Muscle layer of duodenum (tissue), 2 donors: ENCODE results near the gene BAIAP2L2.
"Not testable (repeated sequence)": the region's sequence is repeated elsewhere in the genome, so short reads cannot be mapped to it uniquely, and the experiment has no call there.

Source experiments
- H3K27ac ChIP-seq: one replicate; pipeline ENCODE4 v1.7.0; 2013; ENCODE audit warnings: mild to moderate bottlenecking, low read length
- H3K27me3 ChIP-seq: one replicate; pipeline ENCODE4 v1.7.0; 2013; ENCODE audit warnings: low read depth, mild to moderate bottlenecking, control low read depth, low read length
- H3K36me3 ChIP-seq, 2 donors: one replicate each; pipeline ENCODE4 v1.7.0; 2013; ENCODE audit warnings: low read length in 2 of 2, control low read depth in 1 of 2, mild to moderate bottlenecking in 1 of 2; ENCODE audit not compliant: insufficient read depth in 2 of 2, control insufficient read depth in 1 of 2
- H3K4me1 ChIP-seq, 2 donors: one replicate each; pipeline ENCODE4 v1.7.0; 2013; ENCODE audit warnings: low read length in 2 of 2, mild to moderate bottlenecking in 2 of 2, control low read depth in 1 of 2, moderate library complexity in 1 of 2; ENCODE audit not compliant: insufficient read depth in 2 of 2, control insufficient read depth in 1 of 2
- H3K4me3 ChIP-seq, 2 donors: one replicate each; pipeline ENCODE4 v1.7.0; 2013; ENCODE audit warnings: low read length in 2 of 2, low read depth in 1 of 2, mild to moderate bottlenecking in 1 of 2
- H3K9me3 ChIP-seq, 2 donors: one replicate each; pipeline ENCODE4 v1.7.0; 2013; ENCODE audit warnings: low read length in 2 of 2, control low read depth in 1 of 2, mild to moderate bottlenecking in 1 of 2; ENCODE audit not compliant: control insufficient read depth in 1 of 2
- donor health status: healthy.

BAIAP2L2 gene

DNA sequence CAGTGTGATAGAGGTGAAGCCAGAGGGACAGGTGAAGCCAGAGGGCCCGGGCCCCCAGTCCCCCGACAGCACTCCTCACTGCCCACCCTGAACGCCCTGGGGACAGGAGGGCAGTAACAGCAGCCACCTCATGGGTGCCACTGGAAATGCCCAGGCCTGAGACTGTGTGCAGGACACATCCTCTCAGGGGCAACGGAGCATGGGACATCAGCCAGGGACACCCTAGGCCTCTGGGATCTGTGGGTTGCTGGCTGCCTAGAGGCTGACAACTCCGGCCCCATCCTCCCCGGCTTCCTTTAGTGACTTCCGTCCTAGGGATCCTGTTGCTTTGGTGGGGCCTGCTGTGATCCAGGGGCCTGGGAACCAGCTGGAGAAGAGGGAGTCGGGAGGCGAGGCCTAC lies 17.4 kb upstream of the BAIAP2L2 start:
- peaks cover 0 to 45% of the 10 kb centered on the region in 2 donors for H3K36me3 ChIP-seq
- H3K27me3 ChIP-seq, result no peaks in the 10 kb centered on the region

DNA sequence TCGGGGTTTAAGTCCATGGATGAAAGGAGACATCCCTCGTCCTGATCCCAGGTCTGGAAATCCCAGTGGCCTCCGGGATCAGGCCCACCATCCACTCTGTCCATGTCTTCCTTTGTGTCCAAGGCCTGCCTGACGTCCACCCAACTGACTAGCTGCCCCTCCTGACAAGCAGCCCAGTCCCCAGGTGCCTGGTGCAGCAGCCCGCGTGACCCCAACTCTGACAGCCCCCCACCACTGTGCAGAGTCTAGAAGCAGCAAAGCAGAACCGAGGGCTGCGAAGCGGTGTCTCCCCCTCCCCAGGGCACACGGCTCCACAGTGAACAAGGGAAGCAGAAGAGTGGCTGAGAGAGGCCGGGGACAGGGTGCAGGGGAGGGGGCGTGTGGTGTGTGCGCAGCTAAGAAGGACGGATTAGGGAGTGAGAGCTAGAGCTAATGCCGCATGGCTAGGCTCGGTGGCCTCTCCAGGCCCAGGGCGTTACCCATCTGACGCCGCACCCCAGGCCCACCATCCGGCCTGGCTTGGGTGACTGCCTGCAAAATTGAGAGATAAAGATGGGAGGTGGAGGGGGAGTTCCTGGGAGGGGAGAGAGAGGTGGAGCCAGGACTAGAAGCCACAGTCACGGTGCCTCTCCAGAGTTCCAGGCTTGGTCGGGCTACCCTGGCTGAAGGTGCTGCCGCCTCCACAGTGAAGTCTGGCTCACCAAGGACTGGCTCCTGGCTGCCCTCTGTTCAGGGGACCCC lies 16.6 kb upstream of the BAIAP2L2 start:
- peaks cover 0 to 37% of the 10 kb centered on the region in 2 donors for H3K36me3 ChIP-seq
- no peaks in the 10 kb centered on the region for H3K4me1 ChIP-seq
- no peak overlapping the region for H3K27ac ChIP-seq
- H3K27me3 ChIP-seq, result no peaks in the 10 kb centered on the region
- H3K4me3 ChIP-seq, result no peak overlapping the region
- no peaks in the 10 kb centered on the region for H3K9me3 ChIP-seq

More for the DNA sequence above, 17.4 kb upstream of the BAIAP2L2 start:
- Histone ChIP-seq H3K4me3 (no peak overlapping the region), H3K9me3 (no peaks in the 10 kb centered on the region), H3K27ac (no peak overlapping the region), H3K4me1 (no peaks in the 10 kb centered on the region)

DNA sequence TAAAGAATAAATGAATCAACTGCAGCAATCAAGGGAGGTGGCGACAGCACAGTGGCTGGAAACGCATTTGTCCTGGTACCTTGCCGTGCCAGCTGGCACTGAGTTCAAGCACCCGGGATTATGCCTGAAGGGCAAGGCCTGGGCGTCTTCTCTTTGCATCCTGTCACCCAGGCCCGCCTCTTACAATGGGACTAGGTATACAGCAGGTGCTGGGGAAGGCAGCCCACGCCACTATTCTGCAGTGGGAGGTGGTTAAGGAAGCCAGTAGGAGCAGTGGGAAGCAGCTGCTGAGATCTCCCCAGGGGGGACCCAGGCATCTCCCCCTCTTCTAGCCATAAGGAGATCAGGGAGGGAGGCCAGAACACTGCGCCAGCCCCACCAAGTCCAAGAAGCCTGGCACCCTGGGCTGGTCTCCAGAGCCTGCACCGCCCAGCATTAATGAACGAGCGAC lies 15.3 kb upstream of the BAIAP2L2 start:
- H3K4me3 ChIP-seq, result no peak overlapping the region
- H3K36me3 ChIP-seq, result peaks cover 0 to 37% of the 10 kb centered on the region in 2 donors
- no peak overlapping the region for H3K27ac ChIP-seq
- H3K9me3 ChIP-seq, result no peaks in the 10 kb centered on the region
- H3K27me3 ChIP-seq, result no peaks in the 10 kb centered on the region
- no peaks in the 10 kb centered on the region for H3K4me1 ChIP-seq

DNA sequence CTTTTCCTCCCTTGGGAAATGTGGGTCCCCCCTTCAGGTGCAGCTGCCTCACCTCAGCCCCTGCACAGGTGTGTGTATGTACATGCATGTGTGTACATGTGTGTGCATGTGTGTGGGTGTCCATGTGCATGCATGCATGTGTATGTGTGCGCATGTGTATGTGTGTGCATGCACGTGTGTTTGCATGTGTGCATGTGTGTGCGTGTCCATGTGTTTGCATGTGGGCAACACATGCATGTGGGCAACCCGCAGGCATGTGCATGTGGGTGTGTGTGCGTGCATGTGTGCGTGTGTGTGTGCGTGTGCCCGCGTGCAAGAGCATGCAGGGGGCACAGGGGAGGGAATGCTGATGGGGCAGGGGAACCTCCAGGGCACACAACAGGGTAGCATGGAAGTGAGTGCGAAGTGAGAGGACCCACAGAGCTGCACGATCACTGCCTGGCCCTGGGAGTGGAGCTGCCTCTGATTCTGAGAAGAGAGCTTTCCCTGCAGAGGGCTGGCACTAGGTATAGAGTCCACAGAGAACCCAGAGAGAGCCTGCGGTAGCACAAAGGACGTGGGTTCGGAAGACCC lies 14.6 kb upstream of the BAIAP2L2 start:
- H3K27ac ChIP-seq, result no peak overlapping the region
- peaks cover 0 to 37% of the 10 kb centered on the region in 2 donors for H3K36me3 ChIP-seq
- no peak overlapping the region for H3K4me3 ChIP-seq
- no peaks in the 10 kb centered on the region for H3K9me3 ChIP-seq
- H3K4me1 ChIP-seq, result no peaks in the 10 kb centered on the region
- H3K27me3 ChIP-seq, result no peaks in the 10 kb centered on the region

DNA sequence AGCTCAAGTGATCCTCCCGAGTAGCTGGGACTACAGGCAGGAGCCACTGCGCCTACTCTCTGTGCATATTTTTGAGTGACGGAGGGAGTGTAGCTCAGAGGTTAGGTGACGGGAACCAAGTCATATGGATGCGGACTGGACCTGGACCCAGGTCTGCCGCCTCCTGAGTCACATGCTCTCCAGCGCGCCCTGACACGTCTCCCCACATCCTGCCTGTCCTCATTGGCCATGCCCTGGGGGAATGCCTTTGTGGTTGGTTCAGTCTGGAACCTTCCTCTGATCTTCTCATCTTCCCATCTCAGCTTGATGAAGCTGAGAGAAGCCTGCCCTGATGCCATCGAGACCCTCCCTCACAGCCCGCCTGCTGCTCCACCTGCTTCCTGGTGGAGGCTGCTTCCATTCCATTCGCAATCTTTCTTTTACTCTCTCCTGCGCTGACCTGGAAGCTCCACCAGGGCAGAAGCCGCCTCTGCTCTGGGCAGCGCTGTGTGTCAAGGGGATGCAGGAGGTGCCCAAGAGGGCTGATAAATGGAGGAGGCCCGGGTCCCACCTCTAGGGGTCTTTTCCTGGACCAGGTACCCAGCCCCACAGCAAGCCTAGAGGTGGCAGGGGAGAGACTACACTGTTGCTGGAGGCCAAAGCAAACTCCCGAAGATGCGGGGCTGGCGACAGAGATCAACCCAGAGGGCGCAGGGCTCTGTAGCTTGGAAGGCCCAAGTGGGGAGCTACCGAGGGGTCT lies 13.9 kb upstream of the BAIAP2L2 start:
- H3K27me3 ChIP-seq, result no peaks in the 10 kb centered on the region
- H3K36me3 ChIP-seq, result peaks cover 0 to 31% of the 10 kb centered on the region in 2 donors
- no peaks in the 10 kb centered on the region for H3K9me3 ChIP-seq
- H3K4me1 ChIP-seq, result no peaks in the 10 kb centered on the region
- no peak overlapping the region for H3K27ac ChIP-seq
- no peak overlapping the region for H3K4me3 ChIP-seq

DNA sequence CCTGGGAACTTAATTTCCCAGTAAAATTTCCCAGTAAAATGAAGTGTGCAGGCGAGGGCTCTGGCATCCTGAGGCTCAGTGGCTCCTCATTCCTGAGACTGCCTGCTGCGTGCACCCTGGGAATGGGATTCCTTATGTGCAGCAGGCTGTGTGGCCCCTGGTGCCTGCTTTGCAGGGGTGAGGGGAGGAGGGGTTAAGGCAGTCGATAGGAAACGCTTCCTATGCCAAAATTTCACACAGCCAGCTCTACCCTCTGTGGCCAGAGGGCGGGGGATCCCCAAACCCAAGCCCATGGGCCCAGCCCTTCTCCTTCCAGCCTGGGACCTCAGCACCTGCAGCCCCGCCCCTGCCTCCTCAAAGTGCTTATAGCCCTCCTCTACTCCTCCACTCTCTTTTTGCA lies 12.1 kb upstream of the BAIAP2L2 start:
- Histone ChIP-seq H3K4me1 (no peaks in the 10 kb centered on the region), H3K27me3 (no peaks in the 10 kb centered on the region), H3K27ac (no peak overlapping the region), H3K9me3 (no peaks in the 10 kb centered on the region), H3K36me3 (peaks cover 0 to 17% of the 10 kb centered on the region in 2 donors), H3K4me3 (no peak overlapping the region)

DNA sequence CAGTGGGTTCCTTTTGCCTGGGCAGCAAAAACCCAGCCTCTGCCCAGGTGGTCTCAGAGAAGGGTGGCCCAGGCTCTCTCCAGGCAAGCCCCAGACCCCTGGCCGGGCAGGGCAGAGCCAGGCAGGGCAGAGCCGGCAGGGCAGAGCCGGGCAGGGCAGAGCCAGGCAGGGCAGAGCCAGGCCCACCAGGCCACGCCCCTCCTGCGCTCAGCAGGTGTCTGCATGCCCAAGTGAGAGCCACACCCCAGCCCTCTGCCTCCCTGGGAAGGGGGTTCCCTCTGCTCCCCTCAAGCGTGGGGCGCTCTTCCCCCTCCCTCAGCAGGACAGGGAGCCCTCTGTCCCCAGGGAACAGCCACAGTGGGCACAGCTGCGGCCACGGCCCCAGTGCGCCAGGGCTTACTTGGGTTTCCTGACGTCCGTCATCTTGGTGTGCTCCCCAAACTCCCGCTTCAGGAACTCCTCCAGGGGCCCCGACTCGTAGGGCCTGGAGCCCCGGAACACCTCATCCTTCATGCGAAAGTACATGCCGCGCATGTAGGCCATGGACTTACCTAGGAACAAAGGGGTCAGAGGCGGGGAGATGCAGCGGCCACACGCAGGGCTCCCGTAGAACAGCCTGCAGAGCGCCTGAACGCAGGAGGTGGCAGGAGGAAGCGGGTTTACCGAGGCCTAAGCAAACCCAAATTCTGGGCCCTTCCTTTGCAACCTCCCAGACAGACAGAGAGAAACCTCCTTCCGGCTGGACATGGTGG lies 10.1 kb upstream of the BAIAP2L2 start:
- Histone ChIP-seq H3K27me3 (no peaks in the 10 kb centered on the region), H3K9me3 (no peaks in the 10 kb centered on the region), H3K4me3 (no peak overlapping the region), H3K36me3 (peaks cover 0 to 10% of the 10 kb centered on the region in 2 donors), H3K4me1 (no peaks in the 10 kb centered on the region), H3K27ac (no peak overlapping the region)

DNA sequence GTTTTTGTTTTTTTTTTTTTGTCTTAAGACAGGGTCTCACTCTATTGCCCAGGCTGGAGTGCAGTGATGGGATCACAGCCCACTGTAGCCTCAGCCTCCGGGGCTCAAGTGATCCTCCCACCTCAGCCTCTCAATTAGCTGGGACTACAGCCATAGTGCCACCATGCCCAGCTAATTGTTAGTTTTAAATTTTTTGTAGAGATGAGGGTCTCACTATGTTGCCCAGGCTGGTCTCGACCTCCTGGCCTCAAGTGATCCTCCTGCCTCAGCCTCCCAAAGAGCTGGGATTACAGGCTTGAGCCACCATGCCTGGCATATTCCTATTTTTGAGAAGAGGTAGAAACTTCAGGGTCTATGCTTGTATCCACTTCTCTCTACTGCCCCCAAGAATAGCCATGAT lies 8.3 kb upstream of the BAIAP2L2 start:
- H3K9me3 ChIP-seq, H3K36me3 ChIP-seq, H3K4me1 ChIP-seq, H3K4me3 ChIP-seq, H3K27me3 ChIP-seq, H3K27ac ChIP-seq: not testable (repeated sequence)

DNA sequence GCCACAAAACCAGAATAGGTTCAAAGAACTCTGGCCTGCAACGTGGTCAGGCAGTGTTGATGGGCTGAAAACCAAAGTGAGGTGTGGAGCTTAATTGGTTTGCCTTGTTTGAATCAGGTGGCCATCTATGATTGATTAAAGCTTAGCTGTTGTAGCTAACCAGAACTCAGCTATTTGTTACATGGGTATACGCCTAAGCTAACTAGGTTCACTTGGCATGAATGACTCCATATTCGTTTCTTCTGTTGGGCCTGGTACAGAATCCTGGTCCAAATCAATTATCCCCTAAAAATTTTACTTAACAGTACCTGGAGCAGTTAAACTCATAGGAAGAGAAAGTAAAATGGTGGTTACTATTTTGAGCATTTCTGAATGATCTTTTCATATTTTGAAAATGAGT lies 7.7 kb upstream of the BAIAP2L2 start:
- Histone ChIP-seq H3K27ac (no peak overlapping the region), H3K36me3 (peaks cover 0 to 5% of the 10 kb centered on the region in 2 donors), H3K9me3 (no peaks in the 10 kb centered on the region), H3K4me3 (no peak overlapping the region), H3K4me1 (peaks cover 0 to 5% of the 10 kb centered on the region in 2 donors), H3K27me3 (no peaks in the 10 kb centered on the region)

DNA sequence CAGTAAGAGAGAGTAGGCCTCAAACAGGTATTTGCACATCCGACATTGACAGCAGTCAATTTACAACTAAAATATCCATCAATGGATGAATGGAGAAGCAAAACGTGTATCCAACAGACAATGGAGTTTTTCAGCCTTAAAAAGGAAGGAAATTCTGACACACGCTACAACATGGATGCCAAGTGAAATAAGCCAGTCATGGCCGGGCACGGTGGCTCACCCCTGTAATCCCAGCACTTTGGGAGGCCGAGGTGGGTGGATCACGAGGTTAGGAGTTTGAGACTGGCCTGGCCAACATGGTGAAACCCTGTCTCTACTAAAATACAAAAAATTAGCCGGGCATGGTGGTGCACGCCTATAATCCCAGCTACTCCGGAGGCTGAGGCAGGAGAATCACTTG lies 7.1 kb upstream of the BAIAP2L2 start:
- H3K4me1 ChIP-seq, H3K27ac ChIP-seq, H3K36me3 ChIP-seq, H3K4me3 ChIP-seq, H3K27me3 ChIP-seq, H3K9me3 ChIP-seq: not testable (repeated sequence)
